GM20000 (cell line): ENCODE measurements around the gene DNM1L.

Source experiments
- DNase-seq: peaks from one replicate; pipeline ENCODE4 v3.0.0; 2012; ENCODE audit warnings: low spot score
- CTCF ChIP-seq: IDR thresholded peaks from 2 replicates; pipeline ENCODE4 v1.5.1; 2012; ENCODE audit warnings: mild to moderate bottlenecking, control low read depth; ENCODE audit errors: extremely low read depth, missing control alignments

The DNM1L gene

GRCh38 chr12:32679091-32679919 is at the start of gene DNM1L:
TSS of gene DNM1L (plus strand) at chr12:32679301. CDS start at chr12:32679364, 63 bp downstream.
- no peak for TF ChIP-seq CTCF
- DNase-seq = peak; percentile 96

GRCh38 chr12:32641287-32641901 is 37.7 kb upstream of the DNM1L start:
- no peak for DNase-seq
- TF ChIP-seq CTCF = no peak

- no peak for DNase-seq
- no peak for TF ChIP-seq CTCF
Observed at GRCh38 chr12:32644431-32644830, 34.7 kb upstream of the DNM1L start.

GRCh38 chr12:32647275-32647674 is 31.8 kb upstream of the DNM1L start:
- no peak for DNase-seq
- TF ChIP-seq CTCF = no peak

- TF ChIP-seq CTCF = no peak
- no peak for DNase-seq
Observed at GRCh38 chr12:32650508-32650907, 28.6 kb upstream of the DNM1L start.

GRCh38 chr12:32651151-32651955 is 27.7 kb upstream of the DNM1L start:
- TF ChIP-seq CTCF = no peak
- no peak for DNase-seq

GRCh38 chr12:32651956-32652210 is 27.2 kb upstream of the DNM1L start:
- TF ChIP-seq CTCF = no peak
- no peak for DNase-seq
